Measurements from ENCODE around the gene KLHL7.

KLHL7 gene

GRCh38 chr7:23167691-23168090 is 62.1 kb downstream of the KLHL7 start:
- no peak for DNase-seq
- Mint-ChIP-seq H3K9me3 (no peaks in the 10 kb centered on the region), H3K27me3 (ENCODE audit: low read depth, poor library complexity) (no peaks in the 10 kb centered on the region), H3K4me1 (peaks cover 8% of the 10 kb centered on the region), H3K4me3 (no peak overlapping the region), H3K36me3 (ENCODE audit: low read depth) (peaks cover 42% of the 10 kb centered on the region), H3K27ac (peak overlapping the region; percentile 86)
- TF ChIP-seq CTCF (IDR thresholded peaks at IDR 0.05): no peak

- TF ChIP-seq CTCF (IDR thresholded peaks at IDR 0.05): no peak
- no peaks in the 10 kb centered on the region for H3K9me3 Mint-ChIP-seq
- H3K27me3 Mint-ChIP-seq (ENCODE audit: low read depth, poor library complexity): no peaks in the 10 kb centered on the region
- peak overlapping the region; percentile 86 for H3K27ac Mint-ChIP-seq
- H3K36me3 Mint-ChIP-seq (ENCODE audit: low read depth): peaks cover 44% of the 10 kb centered on the region
- H3K4me1 Mint-ChIP-seq: peaks cover 8% of the 10 kb centered on the region
- DNase-seq: no peak
- H3K4me3 Mint-ChIP-seq: no peak overlapping the region
Measured at GRCh38 chr7:23168111-23168885, 62.7 kb downstream of the KLHL7 start.

GRCh38 chr7:23175938-23176337 is 70.4 kb downstream of the KLHL7 start:
- Mint-ChIP-seq H3K4me1 (peaks cover 3% of the 10 kb centered on the region), H3K9me3 (no peaks in the 10 kb centered on the region), H3K27me3 (ENCODE audit: low read depth, poor library complexity) (no peaks in the 10 kb centered on the region), H3K27ac (no peak overlapping the region), H3K4me3 (no peak overlapping the region), H3K36me3 (ENCODE audit: low read depth) (peaks cover 32% of the 10 kb centered on the region)
- TF ChIP-seq CTCF (IDR thresholded peaks at IDR 0.05): no peak
- no peak for DNase-seq

GRCh38 chr7:23181684-23182553 is 76.3 kb downstream of the KLHL7 start, which contains the start of gene NUP42:
NUP42 (plus strand) TSS chr7:23182048; CDS start chr7:23182086, 38 bp downstream.
- H3K27ac Mint-ChIP-seq: peak within 1 kb of the TSS; percentile 100
- DNase-seq: peak; percentile 96
- peak within 1 kb of the TSS; percentile 94 for H3K4me3 Mint-ChIP-seq
- no peak for TF ChIP-seq CTCF (IDR thresholded peaks at IDR 0.05)
- no peaks in the 10 kb centered on the region for H3K9me3 Mint-ChIP-seq
- peaks cover 32% of the 10 kb centered on the region for H3K4me1 Mint-ChIP-seq
- peaks cover 33% of the 10 kb centered on the region for H3K36me3 Mint-ChIP-seq (ENCODE audit: low read depth)
- H3K27me3 Mint-ChIP-seq (ENCODE audit: low read depth, poor library complexity): no peaks in the 10 kb centered on the region

GRCh38 chr7:23183279-23184012 is 77.9 kb downstream of the KLHL7 start:
- peak overlapping the region; percentile 51 for H3K27ac Mint-ChIP-seq
- no peak for DNase-seq
- H3K4me1 Mint-ChIP-seq: peaks cover 32% of the 10 kb centered on the region
- peaks cover 4% of the 10 kb centered on the region for H3K9me3 Mint-ChIP-seq
- H3K36me3 Mint-ChIP-seq (ENCODE audit: low read depth): peaks cover 48% of the 10 kb centered on the region
- no peaks in the 10 kb centered on the region for H3K27me3 Mint-ChIP-seq (ENCODE audit: low read depth, poor library complexity)
- TF ChIP-seq CTCF (IDR thresholded peaks at IDR 0.05): no peak
- peak overlapping the region; percentile 94 for H3K4me3 Mint-ChIP-seq
